Measurements from ENCODE around the gene ACD. TPM values are rescaled to one million over a fixed set of nuclear protein-coding genes. Genes with fewer than 3 reads are reported as not detected.

ACD gene
- total RNA-seq, 1 experiment from 2014 or later, result 34.1 TPM

- Mint-ChIP-seq H3K4me1 (no peaks in the 10 kb centered on the region), H3K9me3 (no peaks in the 10 kb centered on the region), H3K27ac (peak overlapping the region in 1 of 3 experiments; percentile 42; a peak in 2 of 7 replicates), H3K4me3 (no peak overlapping the region), H3K36me3 (ENCODE audit: insufficient read depth in 1 of 3, low read depth in 3 of 3) (peaks cover 1 to 15% (median 6%) of the 10 kb centered on the region in 3 experiments; a peak in 4 of 7 replicates), H3K27me3 (ENCODE audit: low read depth) (no peaks in the 10 kb centered on the region)
- Histone ChIP-seq H3T11ph (ENCODE audit: low read length) (no peak overlapping the region), H3K9me3 (ENCODE audit: control insufficient read depth, low read depth, low read length) (no peaks in the 10 kb centered on the region), H3K23me2 (ENCODE audit: insufficient read length, low read depth, low read length, poor library complexity, severe bottlenecking) (no peaks in the 10 kb centered on the region), H3K79me1 (ENCODE audit: insufficient read depth, low read depth, low read length, poor library complexity, severe bottlenecking) (no peaks in the 10 kb centered on the region), H3K9ac (ENCODE audit: extremely low read depth, insufficient read length, low read length) (no peak overlapping the region), H4K20me1 (ENCODE audit: control insufficient read depth, insufficient read depth, insufficient read length) (peaks cover under 1% of the 10 kb centered on the region), H3K27me3 (ENCODE audit: insufficient read depth, low read length) (no peaks in the 10 kb centered on the region), H3K79me2 (ENCODE audit: insufficient read depth, low read length) (no peaks in the 10 kb centered on the region), H2AFZ (ENCODE audit: low read length) (no peak overlapping the region), H3K56ac (ENCODE audit: insufficient read length, low read depth, low read length) (no peak overlapping the region), H2BK12ac (ENCODE audit: insufficient read length, low read depth, low read length) (no peak overlapping the region), H3K23ac (ENCODE audit: insufficient read length, low read depth, low read length) (no peak overlapping the region), H4K8ac (replicated peaks; ENCODE audit: insufficient read length, low read depth, low read length) (no peak overlapping the region), H3K14ac (ENCODE audit: insufficient read depth, low read length) (no peak overlapping the region), H3K27ac (ENCODE audit: insufficient read length, low read depth, low read length) (no peak overlapping the region), H3K4ac (ENCODE audit: low read depth, low read length) (no peak overlapping the region), H4K5ac (ENCODE audit: insufficient read length, low read depth, low read length) (no peak overlapping the region), H2AK5ac (ENCODE audit: insufficient read length, low read length) (no peak overlapping the region), H3K18ac (ENCODE audit: insufficient read length, low read depth, low read length) (no peak overlapping the region), H2BK120ac (ENCODE audit: low read depth, low read length, poor library complexity, severe bottlenecking) (no peak overlapping the region), H3K4me2 (ENCODE audit: insufficient read depth, insufficient read length, low read length) (no peak overlapping the region), H2BK15ac (ENCODE audit: low read depth, low read length) (no peak overlapping the region), H2BK20ac (ENCODE audit: low read depth, low read length, poor library complexity, severe bottlenecking) (no peak overlapping the region), H3K4me1 (ENCODE audit: insufficient read depth, low read length) (no peaks in the 10 kb centered on the region), H2BK5ac (ENCODE audit: insufficient read length, low read length) (no peak overlapping the region), H4K91ac (ENCODE audit: insufficient read length, low read depth, low read length) (no peak overlapping the region)
- no CpG with 5 or more reads among the region's 12 CpGs for WGBS (ENCODE audit: extremely low coverage, insufficient read length, low lambda C conversion rate)
- no peak for TF ChIP-seq CTCF (conservative IDR thresholded peaks at IDR 0.05)
- DNase-seq, result no peak
Observed at GRCh38 chr16:67678354-67679023, 18.4 kb upstream of the ACD start.

Measured in H9 (cell line).